ENCODE measurements around the gene POU2AF1. TPM values are rescaled to one million over a fixed set of nuclear protein-coding genes. Genes with fewer than 3 reads are reported as not detected.

POU2AF1 gene
- polyA plus RNA-seq, 1 donor from 2014 or later, result not detected

GRCh38 chr11:111305876-111306275 lies 73.2 kb downstream of the POU2AF1 start:
- Histone ChIP-seq H3K9me3 (ENCODE audit: low read length) (no peaks in the 10 kb centered on the region), H3F3A (ENCODE audit: insufficient read depth, low read length, poor library complexity, severe bottlenecking) (no peaks in the 10 kb centered on the region), H3K4me2 (ENCODE audit: low read length) (no peak overlapping the region), H3K27ac (ENCODE audit: low read length) (no peak overlapping the region), H3K79me2 (replicated peaks; ENCODE audit: insufficient read depth, low read length) (no peaks in the 10 kb centered on the region), H3K36me3 (ENCODE audit: insufficient read depth, low read length) (no peaks in the 10 kb centered on the region), H4K20me1 (ENCODE audit: insufficient read depth) (no peaks in the 10 kb centered on the region), H3K4me3 (ENCODE audit: low read length) (no peak overlapping the region), H3K9me2 (ENCODE audit: insufficient read depth, low read length) (no peaks in the 10 kb centered on the region), H2AFZ (ENCODE audit: low read depth, low read length) (no peak overlapping the region), H3K27me3 (ENCODE audit: insufficient read depth, low read depth, low read length) (no peaks in the 10 kb centered on the region), H3K9ac (ENCODE audit: low read length) (no peak overlapping the region)
- TF ChIP-seq REST (IDR thresholded peaks at IDR 0.05; ENCODE audit: borderline replicate concordance) (no peak), MXI1 (conservative IDR thresholded peaks at IDR 0.05; ENCODE audit: poor library complexity, severe bottlenecking) (no peak), CTCF (IDR thresholded peaks at IDR 0.05; ENCODE audit: poor library complexity, severe bottlenecking) (no peak), EZH2 (IDR thresholded peaks at IDR 0.05; ENCODE audit: borderline replicate concordance, insufficient read depth, low read length, poor library complexity, severe bottlenecking) (no peak), TAF1 (IDR thresholded peaks at IDR 0.05; ENCODE audit: low read depth) (no peak), POLR2AphosphoS5 (IDR thresholded peaks at IDR 0.05) (no peak)

DNA sequence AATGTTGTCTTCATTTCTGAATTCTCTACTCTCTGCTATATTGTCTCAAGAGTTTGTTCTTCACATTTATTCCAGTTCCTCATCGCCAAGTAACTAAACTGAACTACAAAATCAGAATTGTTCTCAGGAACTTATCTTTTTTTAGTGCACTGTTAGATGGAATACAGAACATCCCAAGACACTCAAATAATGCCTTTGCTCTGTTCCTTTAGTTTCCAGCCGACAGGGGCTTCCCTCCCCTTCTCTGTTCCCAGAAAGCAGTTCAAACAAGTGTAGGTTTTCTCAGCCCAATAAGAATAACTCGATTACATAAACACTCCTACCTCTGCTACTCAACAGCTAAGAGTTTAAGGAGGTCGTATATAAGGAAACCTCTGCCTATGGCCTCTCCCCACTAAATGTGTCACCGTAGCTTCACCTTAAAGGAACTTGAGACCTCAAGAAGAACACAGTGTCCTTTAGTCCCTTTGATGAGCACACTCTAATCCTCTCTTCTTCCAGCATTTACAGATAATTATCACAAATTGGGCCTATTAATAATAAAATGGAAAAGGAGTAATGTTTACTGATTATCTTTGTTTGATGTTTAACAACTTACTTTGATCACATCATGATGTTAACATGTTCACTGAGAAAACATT lies 73.8 kb downstream of the POU2AF1 start:
- Histone ChIP-seq H3K79me2 (replicated peaks; ENCODE audit: insufficient read depth, low read length) (no peaks in the 10 kb centered on the region), H3K27me3 (ENCODE audit: insufficient read depth, low read depth, low read length) (peaks cover 5% of the 10 kb centered on the region)
- TF ChIP-seq EZH2 (IDR thresholded peaks at IDR 0.05; ENCODE audit: borderline replicate concordance, insufficient read depth, low read length, poor library complexity, severe bottlenecking) (no peak), CTCF (IDR thresholded peaks at IDR 0.05; ENCODE audit: poor library complexity, severe bottlenecking) (no peak), POLR2AphosphoS5 (IDR thresholded peaks at IDR 0.05) (no peak), TAF1 (IDR thresholded peaks at IDR 0.05; ENCODE audit: low read depth) (no peak), EP300 (conservative IDR thresholded peaks at IDR 0.05; ENCODE audit: poor library complexity, severe bottlenecking) (no peak), RAD21 (conservative IDR thresholded peaks at IDR 0.05) (no peak), SMC3 (conservative IDR thresholded peaks at IDR 0.05; ENCODE audit: poor library complexity) (no peak), MXI1 (conservative IDR thresholded peaks at IDR 0.05; ENCODE audit: poor library complexity, severe bottlenecking) (no peak), REST (IDR thresholded peaks at IDR 0.05; ENCODE audit: borderline replicate concordance) (no peak)

More for the DNA sequence above, 73.8 kb downstream of the POU2AF1 start:
- H3K4me3 ChIP-seq (ENCODE audit: low read length), result no peak overlapping the region
- H3K9me3 ChIP-seq (ENCODE audit: low read length), result no peaks in the 10 kb centered on the region
- H3K36me3 ChIP-seq (ENCODE audit: insufficient read depth, low read length), result no peaks in the 10 kb centered on the region
- no peak overlapping the region for H2AFZ ChIP-seq (ENCODE audit: low read depth, low read length)
- no peak overlapping the region for H3K27ac ChIP-seq (ENCODE audit: low read length)
- no peaks in the 10 kb centered on the region for H3F3A ChIP-seq (ENCODE audit: insufficient read depth, low read length, poor library complexity, severe bottlenecking)
- H3K4me2 ChIP-seq (ENCODE audit: low read length), result no peak overlapping the region
- no peaks in the 10 kb centered on the region for H3K9me2 ChIP-seq (ENCODE audit: insufficient read depth, low read length)
- H3K9ac ChIP-seq (ENCODE audit: low read length), result no peak overlapping the region
- no peaks in the 10 kb centered on the region for H4K20me1 ChIP-seq (ENCODE audit: insufficient read depth)
